M059J (cell line): ENCODE results near the gene TMEM209. TPM values are rescaled to one million over a fixed set of nuclear protein-coding genes. Genes with fewer than 3 reads are reported as not detected.
"Not testable (repeated sequence)": the region's sequence is repeated elsewhere in the genome, so short reads cannot be mapped to it uniquely, and the experiment has no call there.

ENCODE experiments used
- DNase-seq: peaks from one replicate; pipeline ENCODE4 v3.0.0-alpha.2; 2012; ENCODE audit warnings: low read depth
- total RNA-seq: library from RNA; depleted of rRNA; stranded (reverse); fragments of >200 nt; shearing (Covaris generic); gene quantifications from 2 replicates; pipeline ENCODE4 v1.2.3, GENCODE V29; 2014; rRNA removed

TMEM209 gene
- 22.7 and 28.9 TPM in 2 replicates for total RNA-seq

DNA sequence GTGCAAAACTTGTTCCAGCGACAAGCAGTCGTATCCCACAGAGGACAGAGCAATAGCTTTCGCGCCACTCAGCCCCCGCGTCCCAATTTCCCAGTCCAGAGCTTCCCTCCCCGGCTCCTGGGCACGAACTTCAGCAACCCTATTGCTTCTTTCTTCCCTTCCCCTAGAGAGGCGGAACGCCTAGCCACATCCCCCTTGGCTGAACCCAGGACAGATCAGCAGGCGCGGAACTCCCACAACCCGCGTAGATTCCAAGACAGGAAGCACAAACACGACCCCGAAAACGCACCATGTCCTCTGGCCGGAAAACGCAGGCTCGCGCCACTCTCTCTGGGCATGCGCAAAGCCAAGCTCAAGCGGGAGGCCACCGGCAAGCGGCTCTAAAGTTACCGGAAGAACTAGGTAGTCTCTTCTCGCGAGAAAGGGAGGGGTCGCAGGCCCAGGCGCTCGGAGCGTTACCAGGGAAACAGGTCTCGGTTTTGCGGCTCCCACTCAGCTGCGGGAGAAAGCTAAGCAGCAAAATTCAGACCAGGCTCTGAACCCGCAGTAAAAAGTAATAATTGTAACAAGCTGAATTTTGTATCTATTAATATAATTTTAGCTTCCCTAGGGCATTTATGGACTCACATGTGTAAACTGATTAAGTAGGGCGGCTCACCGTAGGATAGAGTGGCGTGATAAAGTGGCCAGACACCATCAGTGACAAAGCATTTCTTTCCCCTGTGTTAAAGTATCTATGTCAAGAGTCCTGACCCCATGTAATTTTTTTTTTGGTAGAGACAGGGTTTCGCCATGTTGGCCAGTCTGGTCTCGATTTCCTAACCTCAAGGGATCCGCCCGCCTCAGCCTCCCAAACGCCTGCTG lies at the start of gene TMEM209:
Gene TMEM209 (minus strand): TSS at position 323 of the 864 bp plus-strand sequence. CDS start 31 bp downstream, at position 292.
- peak; percentile 99 for DNase-seq

DNA sequence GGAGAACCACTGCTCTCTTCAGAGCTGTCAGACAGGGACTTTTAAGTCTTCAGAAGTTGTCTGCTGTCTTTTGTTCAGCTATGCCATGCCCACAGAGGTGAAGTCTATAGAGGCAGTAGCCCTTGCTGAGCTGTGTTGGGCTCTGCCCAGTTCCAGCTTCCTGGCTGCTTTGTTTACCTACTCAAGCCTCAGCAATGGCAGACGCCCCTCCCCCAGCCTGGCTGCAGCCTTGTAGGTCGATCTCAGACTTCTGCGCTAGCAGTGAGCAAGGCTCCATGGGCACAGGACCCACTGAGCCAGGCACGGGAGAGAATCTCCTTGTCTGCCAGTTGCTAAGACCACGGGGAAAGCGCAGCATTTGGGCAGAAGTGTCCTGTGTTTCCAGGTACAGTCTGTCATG lies 49.3 kb upstream of the TMEM209 start:
- DNase-seq, result no peak

DNA sequence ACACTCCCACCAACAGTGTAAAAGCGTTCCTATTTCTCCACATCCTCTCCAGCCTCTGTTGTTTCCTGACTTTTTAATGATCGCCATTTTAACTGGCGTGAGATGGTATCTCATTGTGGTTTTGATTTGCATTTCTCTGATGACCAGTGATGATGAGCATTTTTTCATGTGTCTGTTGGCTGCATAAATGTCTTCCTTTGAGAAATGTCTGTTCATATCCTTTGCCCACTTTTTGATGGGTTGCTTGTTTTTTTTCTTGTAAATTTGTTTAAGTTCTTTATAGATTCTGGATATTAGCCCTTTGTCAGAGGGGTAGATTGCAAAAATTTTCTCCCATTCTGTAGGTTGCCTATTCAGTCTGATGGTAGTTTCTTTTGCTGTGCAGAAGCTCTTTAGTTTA lies 44.4 kb upstream of the TMEM209 start:
- DNase-seq, result not testable (repeated sequence)

DNA sequence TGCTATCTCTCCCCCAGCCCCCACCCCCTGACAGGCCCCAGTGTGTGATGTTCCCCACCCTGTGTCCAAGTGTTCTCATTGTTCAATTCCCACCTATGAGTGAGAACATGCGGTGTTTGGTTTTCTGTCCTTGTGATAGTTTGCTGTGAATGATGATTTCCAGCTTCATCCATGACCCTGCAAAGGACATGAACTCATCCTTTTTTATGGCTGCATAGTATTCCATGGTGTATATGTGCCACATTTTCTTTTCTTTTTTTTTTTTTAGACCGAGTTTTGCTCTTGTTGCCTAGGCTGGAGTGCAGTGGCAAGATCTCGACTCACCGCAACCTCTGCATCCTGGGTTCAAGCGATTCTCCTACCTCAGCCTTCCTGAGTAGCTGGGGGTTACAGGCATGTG lies 43.6 kb upstream of the TMEM209 start:
- DNase-seq, result not testable (repeated sequence)

DNA sequence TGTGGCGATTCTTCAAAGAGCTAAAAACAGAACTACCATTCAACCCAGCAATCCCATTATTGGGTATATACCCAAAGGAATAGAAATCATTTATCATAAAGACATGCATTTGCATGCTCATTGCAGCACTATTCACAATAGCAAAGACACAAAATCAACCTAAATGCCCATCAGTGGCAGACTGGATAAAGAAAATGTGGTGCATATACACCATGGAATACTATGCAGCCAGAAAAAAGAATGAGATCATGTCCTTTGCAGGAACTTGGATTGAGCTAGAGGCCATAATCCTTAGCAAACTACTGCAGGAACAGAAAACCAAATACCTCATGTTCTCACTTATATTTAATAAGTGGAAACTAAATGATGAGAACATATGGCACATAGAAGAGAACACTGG lies 41.3 kb upstream of the TMEM209 start:
- DNase-seq, result not testable (repeated sequence)

DNA sequence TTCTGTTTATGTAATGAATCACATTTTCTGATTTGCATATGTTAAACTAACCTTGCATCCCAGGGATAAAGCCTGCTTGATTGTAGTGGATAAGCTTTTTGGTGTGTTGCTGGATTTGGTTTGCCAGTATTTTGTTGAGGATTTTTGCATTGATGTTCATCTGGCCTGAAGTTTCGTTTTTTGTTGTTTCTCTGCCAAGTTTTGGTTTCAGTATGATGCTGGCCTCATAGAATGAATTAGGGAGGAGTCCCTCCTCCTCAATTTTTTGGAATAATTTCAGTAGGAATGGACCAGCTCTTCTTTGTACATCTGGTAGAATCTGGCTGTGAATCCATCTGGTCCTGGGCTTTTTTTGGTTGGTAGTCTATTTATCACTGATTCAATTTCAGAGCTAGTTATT lies 38.3 kb upstream of the TMEM209 start:
- peak; percentile 51 for DNase-seq

DNA sequence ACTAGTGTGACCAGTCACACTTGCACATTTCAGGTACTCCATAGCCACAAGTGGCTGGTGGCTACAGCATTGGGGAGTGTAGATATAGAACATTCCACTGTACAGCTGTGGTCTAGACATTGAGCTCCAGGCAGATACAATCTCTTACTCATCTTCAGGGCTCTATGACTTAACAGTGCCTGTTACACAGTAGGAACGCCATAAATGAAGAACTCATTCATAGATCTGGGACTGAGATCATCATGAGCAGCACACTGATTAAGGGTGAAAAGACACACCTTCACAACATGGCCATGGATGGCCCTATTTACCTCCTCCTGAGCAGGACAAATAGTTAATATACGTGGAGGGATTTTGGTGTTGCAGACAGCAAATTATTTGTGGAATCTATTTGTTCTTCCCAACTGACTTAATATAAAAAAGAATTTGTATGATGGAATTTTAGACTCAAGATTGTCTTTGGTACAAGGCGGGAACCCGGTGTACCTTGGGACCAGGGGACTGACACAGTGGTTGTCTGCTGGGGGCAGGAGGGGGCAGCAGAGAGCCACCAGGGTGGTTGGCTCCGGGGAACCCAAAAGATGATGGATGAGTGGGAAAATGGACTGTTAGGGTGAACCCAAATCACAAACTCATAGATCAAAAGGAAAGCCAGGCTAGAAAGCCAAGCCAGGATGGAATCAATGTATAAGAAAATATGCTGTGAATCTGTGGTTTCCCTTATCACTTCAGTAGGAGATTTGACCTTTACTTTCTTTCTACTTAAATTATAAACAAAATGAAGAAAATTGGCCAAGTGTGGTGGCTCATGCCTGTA lies 37.2 kb upstream of the TMEM209 start:
- peak; percentile 82 for DNase-seq

DNA sequence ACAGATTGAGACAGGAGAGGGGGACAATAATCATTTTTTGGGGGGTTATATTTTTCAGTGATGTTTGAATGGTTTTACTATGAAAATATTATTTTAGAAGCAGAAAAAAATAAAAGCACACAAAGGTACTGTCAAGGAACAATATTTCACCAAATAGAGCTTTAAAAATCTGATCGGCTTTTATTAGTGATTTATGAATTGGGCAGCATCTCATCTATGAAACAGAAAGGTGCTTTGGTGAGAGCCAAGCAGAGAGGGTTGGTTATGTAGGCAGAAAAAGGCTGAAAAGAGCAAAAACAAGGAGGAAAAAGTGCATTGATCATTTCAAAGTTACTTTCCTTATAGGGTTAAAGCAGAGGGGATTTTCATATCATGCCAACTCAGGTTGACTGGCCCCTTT lies 35.0 kb upstream of the TMEM209 start:
- no peak for DNase-seq

DNA sequence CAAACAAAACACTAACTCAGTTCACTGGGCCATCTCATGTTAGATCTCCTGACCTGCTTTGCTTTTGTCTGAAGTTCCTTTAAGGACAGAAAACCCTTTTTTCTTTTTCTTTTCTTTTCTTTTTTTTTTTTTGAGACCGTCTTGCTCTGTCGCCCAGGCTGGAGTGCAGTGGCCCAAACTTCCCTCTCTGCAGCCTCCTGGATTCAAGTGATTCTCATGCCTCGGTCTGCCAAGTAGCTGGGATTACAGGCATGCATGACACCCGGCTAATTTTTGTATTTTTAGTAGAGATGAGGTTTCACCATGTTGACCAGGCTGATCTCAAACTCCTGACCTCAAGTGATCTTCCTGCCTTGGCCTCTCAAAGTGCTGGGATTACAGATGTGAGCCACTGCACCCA lies 31.2 kb upstream of the TMEM209 start:
- DNase-seq, result not testable (repeated sequence)

DNA sequence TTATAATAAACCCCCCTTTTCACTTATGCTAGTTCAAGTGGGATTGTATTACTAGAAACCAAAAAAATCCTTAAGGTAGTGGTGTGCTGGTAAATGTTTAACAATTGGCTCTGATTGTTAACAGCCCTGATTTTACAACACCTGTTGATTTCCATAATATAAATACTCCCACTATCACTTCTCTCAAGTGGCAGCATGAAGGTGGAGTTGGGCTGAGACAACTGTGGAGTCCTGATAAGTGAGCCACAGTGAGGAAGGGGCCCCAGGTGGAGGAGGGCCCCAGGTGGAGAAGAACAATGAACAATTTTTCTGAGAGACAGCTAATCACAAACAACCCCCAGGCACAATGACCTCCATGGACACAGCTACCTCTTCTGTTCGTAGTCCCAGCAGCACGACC lies 28.9 kb upstream of the TMEM209 start:
- no peak for DNase-seq

DNA sequence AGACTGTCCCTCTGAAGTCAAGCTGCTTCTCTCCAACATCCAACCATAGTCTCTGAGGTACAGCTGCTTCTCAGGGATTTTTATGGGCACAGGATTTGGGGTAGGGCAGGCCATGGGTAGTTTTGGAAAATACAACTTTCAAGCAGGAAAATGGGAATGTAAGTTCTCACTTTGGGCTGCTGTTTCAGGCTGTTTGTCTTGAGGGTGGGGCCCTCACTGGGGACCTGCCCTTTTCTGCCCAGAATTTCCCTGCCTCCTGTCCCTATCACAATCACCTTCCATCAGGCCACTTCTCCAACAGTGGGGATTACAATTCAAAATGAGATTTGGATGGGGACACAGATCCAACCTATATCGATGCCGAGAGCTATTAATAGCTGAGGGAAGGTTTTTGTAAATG lies 27.0 kb upstream of the TMEM209 start:
- DNase-seq, result no peak

DNA sequence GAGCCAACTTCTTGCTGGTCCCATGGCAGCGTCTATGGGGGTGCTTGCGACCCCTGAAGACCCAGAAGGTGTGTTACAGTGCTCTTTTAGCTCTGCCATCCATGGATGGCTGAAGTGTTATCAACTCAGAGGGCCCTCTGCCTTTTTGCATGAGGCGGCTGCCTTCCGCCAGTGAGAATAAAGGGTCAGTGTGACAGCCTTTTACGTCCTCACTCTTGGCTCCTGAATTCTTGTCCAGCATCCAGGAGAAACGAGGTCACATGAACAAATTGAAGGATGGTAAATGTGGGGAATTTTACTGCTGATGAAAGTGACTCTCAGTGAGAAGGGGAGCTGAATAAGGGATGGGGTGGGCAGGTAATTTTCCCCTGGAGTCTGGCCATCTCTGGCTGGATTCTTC lies 26.6 kb upstream of the TMEM209 start:
- DNase-seq, result no peak

DNA sequence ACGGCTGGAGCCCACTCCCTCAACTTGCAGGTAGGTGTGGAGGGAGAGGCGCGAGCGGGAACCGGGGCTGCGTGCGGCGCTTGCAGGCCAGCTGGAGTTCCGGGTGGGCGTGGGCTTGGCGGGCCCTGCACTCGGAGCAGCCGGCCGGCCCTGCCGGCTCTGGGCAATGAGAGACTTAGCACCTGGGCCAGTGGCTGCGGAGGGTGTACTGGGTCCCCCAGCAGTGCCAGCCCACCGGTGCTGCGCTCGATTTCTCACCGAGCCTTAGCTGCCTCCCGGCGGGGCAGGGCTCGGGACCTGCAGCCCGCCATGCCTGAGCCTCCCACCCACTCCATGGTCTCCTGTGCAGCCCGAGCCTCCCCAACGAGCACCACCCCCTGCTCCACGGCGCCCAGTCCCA lies 24.8 kb upstream of the TMEM209 start:
- not testable (repeated sequence) for DNase-seq

DNA sequence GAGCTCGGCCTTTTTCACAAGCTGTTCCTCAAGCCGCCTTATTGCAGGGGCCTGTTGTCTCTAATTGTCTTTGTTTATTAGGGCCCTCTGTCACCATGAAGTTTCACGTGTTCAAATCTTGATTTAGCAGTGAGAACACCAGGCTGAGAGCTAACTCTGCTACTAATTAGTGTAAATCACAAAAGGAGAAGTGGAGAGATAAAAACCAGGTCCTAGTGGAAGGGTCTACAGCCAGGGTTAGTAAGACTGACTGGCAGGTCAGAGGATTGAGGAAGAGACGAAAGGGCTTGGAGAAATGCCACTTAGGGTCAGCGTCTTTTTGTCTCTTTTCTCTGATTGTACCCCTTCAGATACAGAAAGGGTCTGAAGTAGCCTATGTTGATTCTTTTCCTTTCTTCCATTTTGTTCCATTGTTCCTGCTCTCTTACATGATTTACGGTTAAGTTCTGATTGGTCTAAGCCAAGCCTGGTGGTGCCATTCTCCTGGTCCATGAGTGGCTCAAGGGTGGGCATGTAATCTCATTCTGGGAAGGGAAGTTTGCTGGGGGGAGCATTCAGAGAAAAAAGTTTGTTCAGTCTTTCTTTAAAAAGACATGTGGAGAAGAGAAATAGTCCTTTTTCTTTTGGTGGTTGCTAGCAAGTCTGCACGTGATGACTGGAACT lies 23.8 kb upstream of the TMEM209 start:
- no peak for DNase-seq

DNA sequence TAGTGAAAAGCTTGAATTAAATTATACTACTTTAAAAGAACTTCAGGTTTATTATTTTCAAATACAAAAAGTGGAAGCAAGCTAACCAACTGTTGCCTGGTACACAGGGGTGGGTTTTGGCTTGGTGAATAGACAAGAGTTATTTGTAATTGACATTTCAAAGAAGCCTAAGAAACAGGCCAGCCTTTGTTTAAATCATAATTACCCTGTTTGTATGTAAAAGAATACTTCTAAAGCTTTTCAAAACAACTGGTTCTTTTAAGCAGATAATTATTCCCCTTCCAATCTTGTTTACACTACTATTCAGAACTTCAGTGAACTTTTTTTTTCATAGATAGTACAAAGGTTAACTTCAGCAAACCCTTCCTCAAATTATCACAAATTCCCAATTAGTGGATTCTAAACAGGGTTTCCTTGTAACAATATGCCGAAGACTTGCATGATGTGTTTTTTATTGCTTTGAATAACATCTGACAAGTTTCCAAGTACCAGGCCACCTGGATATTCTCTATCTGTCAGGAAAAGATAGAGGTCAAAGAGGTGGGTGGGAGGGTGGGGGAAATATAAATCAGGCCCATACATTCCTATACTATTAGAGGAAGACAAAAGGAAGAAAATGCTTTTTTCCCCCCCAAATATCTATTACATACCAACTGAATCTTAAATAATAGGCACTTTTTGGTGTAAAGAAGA lies 22.8 kb upstream of the TMEM209 start:
- no peak for DNase-seq

DNA sequence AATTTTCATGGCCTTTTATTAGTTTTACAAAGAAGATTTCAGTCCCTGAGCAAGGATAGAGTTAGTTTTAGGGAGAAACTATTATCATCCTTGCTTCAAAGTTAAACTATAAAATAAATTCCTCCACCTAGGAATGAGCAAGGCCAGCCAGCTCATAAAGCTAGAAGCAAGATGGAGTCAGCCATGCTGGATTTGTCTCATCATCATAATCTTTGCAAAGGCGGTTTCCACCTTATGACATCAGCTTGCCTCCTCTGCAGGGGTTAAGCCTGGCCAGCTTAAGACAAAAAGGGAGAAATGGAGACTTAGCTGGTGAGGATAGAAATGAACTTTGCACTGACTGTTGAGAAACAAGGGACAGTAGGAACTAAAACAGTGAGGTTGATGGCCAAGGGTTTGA lies 21.1 kb upstream of the TMEM209 start:
- DNase-seq, result no peak

DNA sequence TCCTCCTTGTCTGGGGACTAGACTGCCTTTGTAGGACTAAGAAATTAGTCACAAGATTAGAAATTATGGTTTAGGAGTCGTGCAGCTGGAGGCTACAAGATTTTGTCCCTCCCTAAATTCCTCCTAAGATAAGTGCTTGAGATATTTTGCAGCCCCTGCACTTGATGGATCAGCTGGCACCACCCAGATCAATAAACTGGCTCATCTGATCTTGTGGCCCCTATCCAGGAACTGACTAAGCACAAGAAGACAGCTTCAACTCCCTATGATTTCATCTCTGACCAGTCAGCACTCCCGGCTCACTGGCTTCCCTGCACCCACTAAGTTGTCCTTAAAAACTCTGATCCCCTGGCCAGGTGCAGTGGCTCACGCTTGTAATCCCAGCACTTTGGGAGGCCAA lies 19.7 kb upstream of the TMEM209 start:
- DNase-seq, result peak; percentile 73

DNA sequence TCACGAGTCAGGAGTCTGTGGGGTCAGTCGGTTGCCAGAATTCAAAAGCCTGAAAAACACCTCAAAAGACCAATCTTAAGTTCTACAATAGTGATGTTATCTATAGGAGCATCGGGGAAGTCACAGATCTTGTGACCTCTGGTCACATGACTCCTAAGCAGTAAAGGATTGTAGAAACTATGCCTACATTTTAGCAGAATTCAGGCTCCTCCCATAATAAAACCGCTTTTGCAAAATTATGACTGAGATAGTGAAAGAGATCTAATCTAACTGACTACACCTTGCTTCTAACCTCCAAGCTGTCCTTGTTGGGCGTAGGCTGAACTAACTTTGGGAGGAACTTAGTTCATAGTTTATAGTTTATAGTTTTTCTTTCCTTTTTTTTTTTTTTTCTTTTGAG lies 19.0 kb upstream of the TMEM209 start:
- no peak for DNase-seq

DNA sequence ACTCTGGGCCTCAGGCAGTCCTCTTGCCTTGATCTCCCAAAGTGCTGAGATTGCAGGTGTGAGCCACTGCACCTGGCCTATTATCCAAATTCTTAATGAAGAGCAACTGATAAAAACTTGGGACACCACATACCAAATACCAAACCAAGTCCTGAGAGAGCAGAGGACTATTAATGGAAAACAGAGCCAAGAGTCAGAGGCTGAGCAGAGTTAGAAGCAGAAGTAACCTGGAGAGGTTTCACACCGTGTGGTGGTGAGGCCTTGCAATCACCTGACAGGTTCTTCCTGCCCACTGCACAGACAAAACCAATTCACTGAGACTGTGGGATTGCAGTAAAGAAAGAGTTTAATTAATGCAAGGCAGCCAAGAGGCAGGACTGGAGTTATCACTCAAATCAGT lies 18.4 kb upstream of the TMEM209 start:
- no peak for DNase-seq

DNA sequence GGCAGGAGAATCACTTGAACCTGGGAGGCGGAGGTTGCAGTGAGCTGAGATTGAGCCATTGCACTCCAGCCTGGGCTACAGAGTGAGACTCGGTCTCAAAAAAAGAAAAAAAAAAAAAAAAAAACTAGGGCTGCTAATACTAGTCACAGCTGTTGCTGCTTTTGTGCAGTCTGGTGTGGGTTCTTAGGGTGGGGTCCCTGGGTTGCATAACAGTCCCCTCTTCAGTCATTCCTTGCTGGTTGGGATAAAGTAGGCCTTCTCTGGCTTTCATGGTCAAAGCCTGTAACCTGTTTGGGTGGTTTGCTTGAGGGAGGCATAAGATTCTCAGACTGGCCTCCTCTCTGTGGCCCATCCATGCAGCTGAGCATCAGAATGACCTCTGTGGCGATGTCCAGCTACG lies 16.5 kb upstream of the TMEM209 start:
- no peak for DNase-seq

DNA sequence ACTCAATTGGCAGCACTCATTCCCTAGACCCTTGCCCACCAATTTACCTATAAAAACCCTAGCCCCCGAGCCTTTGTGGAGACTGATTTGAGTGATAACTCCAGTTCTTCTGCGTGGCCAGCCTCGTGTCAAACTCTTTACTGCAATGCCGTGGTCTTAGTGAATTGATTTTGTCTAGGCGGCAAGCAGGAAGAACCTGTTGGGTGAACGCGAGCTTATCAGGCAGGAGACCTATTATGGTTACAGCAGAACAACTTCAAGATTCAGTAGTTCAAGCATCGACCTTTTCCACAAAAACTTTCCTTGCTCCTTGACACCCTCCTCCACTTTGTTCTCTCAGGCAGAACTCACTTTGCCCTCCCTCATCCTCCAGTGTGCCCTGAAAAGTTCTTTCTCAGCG lies 14.7 kb upstream of the TMEM209 start:
- DNase-seq, result no peak
